B cell (primary cell): ENCODE measurements around the gene ZBTB4.

Experiments
- EZH2 ChIP-seq: IDR thresholded peaks from 2 replicates; pipeline ENCODE4 v1.6.1; 2012; ENCODE audit warnings: borderline replicate concordance, low read depth, mild to moderate bottlenecking, moderate library complexity, low read length; ENCODE audit not compliant: insufficient read depth, poor library complexity, severe bottlenecking
- TF ChIP-seq, protein P1 (sequence below): fragments of 200-600 bp; IDR thresholded peaks from one replicate; pipeline ENCODE4 v1.8.0; 2022; ENCODE audit warnings: antibody characterized with exemption, mild to moderate bottlenecking

DNA sequence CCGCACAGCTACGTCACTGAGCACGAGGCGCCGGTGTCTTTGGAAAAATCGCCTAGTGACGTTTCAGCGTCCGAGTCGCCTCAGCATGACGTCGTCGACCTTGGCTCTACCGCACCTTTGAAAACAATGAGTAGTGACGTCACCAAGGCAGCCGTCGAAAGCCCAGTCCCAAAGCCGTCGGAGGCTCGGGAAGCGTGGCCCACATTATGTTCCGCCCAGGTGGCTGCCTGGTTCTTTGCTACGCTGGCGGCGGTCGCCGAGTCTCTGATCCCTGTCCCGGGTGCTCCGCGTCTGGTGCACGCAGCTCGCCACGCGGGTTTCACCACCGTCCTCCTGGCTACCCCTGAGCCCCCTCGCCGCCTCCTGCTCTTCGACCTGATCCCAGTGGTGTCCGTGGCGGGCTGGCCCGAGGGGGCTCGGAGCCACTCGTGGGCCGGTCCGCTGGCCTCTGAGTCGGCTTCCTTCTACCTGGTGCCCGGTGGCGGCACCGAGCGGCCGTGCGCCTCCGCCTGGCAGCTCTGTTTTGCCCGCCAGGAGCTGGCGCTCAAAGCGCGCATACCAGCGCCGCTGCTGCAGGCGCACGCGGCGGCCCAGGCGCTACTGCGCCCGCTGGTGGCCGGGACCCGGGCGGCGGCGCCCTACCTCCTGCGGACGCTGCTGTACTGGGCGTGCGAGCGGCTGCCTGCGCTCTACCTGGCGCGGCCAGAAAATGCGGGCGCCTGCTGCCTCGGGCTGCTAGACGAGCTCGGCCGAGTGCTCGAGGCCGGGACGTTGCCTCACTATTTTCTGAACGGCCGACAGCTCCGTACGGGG is 42.7 kb downstream of the ZBTB4 start:
- TF ChIP-seq, protein P1, sequence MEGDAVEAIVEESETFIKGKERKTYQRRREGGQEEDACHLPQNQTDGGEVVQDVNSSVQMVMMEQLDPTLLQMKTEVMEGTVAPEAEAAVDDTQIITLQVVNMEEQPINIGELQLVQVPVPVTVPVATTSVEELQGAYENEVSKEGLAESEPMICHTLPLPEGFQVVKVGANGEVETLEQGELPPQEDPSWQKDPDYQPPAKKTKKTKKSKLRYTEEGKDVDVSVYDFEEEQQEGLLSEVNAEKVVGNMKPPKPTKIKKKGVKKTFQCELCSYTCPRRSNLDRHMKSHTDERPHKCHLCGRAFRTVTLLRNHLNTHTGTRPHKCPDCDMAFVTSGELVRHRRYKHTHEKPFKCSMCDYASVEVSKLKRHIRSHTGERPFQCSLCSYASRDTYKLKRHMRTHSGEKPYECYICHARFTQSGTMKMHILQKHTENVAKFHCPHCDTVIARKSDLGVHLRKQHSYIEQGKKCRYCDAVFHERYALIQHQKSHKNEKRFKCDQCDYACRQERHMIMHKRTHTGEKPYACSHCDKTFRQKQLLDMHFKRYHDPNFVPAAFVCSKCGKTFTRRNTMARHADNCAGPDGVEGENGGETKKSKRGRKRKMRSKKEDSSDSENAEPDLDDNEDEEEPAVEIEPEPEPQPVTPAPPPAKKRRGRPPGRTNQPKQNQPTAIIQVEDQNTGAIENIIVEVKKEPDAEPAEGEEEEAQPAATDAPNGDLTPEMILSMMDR: peak; percentile 82
- TF ChIP-seq EZH2: no peak
